ENCODE results near the gene ZNF253. TPM values are rescaled to one million over a fixed set of nuclear protein-coding genes. Genes with fewer than 3 reads are reported as not detected.
"Not testable (repeated sequence)": the region's sequence is repeated elsewhere in the genome, so short reads cannot be mapped to it uniquely, and the experiment has no call there.

Gene ZNF253
- total RNA-seq = 4.8 TPM

DNA sequence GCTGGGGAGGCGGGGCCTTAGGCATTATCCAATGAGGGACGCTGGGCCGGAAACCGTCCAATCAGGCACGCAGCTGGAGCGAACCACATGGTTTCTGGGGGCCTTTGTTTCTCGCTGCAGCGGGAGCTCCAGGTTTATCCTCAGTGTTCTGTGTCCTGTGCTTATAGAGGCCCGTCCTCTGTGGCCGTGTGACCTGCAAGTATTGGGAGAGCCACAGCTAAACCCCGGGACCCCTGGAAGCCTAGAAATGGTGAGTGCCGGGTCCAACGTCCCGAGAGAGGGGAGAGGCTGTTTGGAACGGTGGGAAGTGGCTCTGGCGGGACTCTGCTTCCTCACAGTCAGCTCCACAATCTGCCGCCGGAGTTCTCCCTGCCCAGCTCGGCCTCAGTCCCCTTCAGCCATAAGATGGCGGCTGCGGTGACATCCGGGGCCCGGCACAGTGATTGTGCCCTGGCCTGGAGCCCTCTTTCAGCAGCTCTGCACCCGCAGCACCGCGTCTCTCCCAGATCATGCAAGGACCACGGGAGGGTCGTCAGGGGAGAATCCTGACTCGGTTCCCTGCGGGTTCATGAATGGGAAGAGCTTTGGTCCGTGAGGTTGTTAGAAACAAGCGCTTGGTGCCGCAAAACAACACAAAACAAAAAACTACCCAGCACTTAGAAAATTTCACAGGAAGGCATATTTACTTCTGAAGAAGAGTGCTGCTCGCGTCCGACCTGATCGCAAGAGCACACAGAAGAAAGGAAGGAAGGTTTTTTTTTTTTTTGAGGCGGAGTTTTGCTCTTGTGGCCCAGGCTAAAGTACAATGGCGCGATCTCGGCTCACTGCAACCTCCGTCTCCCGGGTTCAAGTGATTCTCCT, at the start of gene ZNF253:
Gene ZNF253, plus strand, starts transcription at position 133 of the 861 bp plus-strand sequence. Its CDS starts 115 bp downstream, at position 248.
- DNase-seq (ENCODE audit: low read depth in 2 of 3, low spot score in 2 of 3) = peak; percentile 74 to 99 (median 95)

- DNase-seq (ENCODE audit: low read depth in 2 of 3, low spot score in 2 of 3) = no peak
Measured at GRCh38 chr19:19816679-19817078, 49.0 kb upstream of the ZNF253 start.

GRCh38 chr19:19817357-19817756, 48.3 kb upstream of the ZNF253 start:
- peak in 1 of 3 donors; percentile 31 for DNase-seq (ENCODE audit: low read depth in 2 of 3, low spot score in 2 of 3)

- DNase-seq (ENCODE audit: low read depth in 2 of 3, low spot score in 2 of 3) = peak in 2 of 3 donors; percentile 3 to 31
Measured at GRCh38 chr19:19820774-19821320, 44.8 kb upstream of the ZNF253 start.

- DNase-seq (ENCODE audit: low read depth in 2 of 3, low spot score in 2 of 3) = peak; percentile 90 to 99 (median 98)
Measured at GRCh38 chr19:19821366-19821951, 44.2 kb upstream of the ZNF253 start, which contains the start of gene ZNF506. ZNF506 (minus strand) TSS chr19:19821750; CDS start chr19:19821603, 147 bp downstream.

- DNase-seq (ENCODE audit: low read depth in 2 of 3, low spot score in 2 of 3) = peak in 2 of 3 donors; percentile 3 to 5
Measured at GRCh38 chr19:19821976-19822375, 43.7 kb upstream of the ZNF253 start.

DNA sequence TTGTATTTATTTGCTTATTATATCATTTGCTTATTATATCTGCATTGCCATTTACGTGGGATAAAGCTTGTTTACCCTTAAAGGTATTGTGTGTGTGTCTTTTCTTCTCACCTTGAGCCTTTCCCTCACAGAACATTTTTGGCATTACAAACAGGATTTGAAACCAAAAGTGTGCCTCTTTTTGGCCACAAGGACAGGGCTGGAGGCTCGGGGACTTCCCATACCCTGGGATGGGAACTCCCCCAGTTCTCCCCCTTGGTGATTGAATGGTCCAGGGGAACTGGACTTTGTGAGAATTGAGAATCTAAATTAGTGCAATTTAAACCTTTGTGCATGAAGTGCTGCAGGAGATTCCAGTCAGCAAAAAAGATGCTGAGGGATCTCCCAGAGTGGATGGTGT, 41.8 kb upstream of the ZNF253 start:
- DNase-seq (ENCODE audit: low read depth in 2 of 3, low spot score in 2 of 3) = no peak

DNA sequence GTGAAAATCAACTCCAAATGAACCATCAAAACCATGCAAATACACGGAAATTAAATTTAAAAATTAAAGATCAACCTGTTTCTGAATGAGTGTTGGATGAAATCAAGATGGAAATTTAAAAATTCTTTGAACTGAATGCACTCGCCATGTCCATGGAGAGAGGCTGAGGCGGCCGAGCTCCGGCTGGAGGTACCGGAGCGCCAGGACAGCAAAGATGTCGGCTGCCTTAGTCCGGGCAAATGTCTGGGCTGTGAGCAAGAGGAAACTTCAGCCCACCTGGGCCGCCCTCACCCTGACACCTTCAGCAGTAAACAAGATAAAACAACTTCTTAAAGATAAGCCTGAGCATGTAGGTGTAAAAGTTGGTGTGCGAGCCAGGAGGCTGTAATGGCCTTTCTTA, 38.8 kb upstream of the ZNF253 start:
- no peak for DNase-seq (ENCODE audit: low read depth in 2 of 3, low spot score in 2 of 3)

DNA sequence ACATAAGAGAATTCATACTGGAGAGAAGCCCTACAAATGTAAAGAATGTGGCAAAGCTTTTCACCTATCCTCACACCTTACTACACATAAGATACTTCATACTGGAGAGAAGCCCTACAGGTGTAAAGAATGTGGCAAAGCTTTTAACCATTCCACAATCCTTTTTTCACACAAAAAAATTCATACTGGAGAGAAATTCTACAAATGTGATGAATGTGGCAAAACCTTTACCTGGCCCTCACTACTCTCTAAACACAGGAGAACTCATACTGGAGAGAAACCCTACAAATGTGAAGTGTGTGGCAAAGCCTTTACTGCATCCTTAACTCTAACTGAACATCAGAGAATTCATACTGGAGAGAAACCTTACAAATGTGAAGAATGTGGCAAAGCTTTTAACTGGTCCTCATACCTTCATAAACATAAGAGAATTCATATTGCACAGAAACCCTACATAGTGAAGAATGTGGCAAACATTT, 30.1 kb upstream of the ZNF253 start:
- DNase-seq (ENCODE audit: low read depth in 2 of 3, low spot score in 2 of 3) = no peak

DNA sequence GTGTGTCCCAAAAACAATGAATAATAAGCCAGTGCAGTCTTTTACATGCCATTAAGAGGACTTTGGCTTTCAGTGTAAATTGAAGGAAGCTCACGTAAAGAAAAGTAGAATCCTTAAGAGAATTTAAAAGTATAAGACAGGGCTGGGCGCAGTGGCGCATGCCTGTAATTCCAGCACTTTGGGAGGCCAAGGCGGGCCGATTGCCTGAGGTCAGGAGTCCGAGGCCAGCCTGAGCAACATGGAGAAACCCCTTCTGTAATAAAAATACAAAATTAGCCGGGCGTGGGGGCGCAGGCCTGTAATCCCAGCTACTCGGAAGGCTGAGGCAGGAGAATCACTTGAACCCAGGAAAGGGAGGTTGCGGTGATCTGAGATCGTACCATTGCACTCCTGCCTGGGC, 17.9 kb upstream of the ZNF253 start:
- no peak for DNase-seq (ENCODE audit: low read depth in 2 of 3, low spot score in 2 of 3)

GRCh38 chr19:19849056-19849455, 16.6 kb upstream of the ZNF253 start:
- DNase-seq (ENCODE audit: low read depth in 2 of 3, low spot score in 2 of 3) = no peak

DNA sequence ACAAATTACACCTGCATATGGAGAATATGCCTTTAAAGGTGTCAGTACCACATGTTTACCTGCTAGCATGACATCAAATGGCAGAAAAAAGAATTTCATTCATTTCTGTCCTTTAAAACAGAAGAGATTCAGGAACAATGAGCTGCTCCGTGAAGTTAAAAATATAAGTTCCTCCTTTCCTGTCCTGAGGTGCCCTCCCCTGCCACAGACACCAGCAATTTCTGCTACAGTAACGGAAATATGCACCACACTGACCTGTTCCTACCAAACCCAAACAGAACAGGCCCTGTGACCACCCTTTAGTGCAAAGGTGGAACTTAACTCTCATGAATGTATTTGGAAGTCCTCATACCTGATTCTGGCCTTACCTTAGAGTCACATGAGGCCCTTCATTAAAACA, 13.9 kb upstream of the ZNF253 start:
- DNase-seq (ENCODE audit: low read depth in 2 of 3, low spot score in 2 of 3) = not testable (repeated sequence)

GRCh38 chr19:19858751-19859150, 6.9 kb upstream of the ZNF253 start:
- no peak for DNase-seq (ENCODE audit: low read depth in 2 of 3, low spot score in 2 of 3)

DNA sequence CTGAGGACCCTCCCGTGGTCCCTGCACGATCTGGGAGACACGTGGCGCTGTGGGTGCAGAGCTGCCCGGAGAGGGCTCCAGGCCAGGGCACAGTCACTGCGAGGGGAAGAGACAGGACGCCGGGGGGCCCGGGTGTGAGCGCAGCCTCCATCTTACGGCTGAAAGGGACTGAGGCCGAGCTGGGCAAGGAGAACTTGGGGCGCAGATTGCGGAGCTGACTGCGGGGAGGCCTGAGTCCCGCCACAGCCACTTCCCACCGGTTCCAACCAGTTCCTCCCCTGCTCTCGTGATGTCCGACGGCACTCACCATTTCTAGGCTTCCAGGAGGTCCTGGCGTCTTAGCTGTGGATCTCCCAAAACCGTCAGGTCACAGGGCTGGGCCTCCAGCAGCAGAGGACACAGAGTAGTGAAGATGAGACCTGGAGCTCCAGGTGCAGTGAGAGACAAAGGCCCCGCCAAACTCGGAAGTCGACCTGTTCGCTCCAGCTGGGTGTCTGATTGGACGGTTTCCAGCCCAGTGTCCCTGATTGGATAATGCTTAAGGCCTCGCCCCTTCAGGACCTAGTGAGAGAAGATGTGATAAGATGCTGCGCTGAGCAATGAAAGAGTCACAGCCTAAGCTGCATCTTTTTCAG, 4.8 kb upstream of the ZNF253 start:
- peak; percentile 3 to 60 (median 37) for DNase-seq (ENCODE audit: low read depth in 2 of 3, low spot score in 2 of 3)

GRCh38 chr19:19866611-19867248, 1.0 kb downstream of the ZNF253 start:
- DNase-seq (ENCODE audit: low read depth in 2 of 3, low spot score in 2 of 3) = peak; percentile 24 to 78 (median 51)

DNA sequence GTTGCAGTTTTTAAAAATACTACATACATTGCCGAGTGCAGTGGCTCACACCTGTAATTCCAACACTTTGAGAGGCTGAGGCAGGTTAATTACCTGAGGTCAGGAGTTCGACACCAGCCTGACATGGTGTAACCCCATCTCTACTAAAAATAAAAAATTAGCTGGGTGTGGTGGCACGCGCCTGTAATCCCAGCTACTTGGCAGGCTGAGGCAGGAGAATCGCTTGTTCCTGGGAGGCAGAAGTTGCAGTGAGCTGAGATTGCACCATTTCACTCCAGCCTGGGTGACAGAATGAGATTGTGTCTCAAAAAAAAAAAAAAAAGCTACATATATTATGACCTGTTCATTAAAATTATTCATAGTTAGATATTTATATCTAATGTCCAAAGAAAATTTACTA, 4.4 kb downstream of the ZNF253 start:
- DNase-seq (ENCODE audit: low read depth in 2 of 3, low spot score in 2 of 3) = not testable (repeated sequence)

DNA sequence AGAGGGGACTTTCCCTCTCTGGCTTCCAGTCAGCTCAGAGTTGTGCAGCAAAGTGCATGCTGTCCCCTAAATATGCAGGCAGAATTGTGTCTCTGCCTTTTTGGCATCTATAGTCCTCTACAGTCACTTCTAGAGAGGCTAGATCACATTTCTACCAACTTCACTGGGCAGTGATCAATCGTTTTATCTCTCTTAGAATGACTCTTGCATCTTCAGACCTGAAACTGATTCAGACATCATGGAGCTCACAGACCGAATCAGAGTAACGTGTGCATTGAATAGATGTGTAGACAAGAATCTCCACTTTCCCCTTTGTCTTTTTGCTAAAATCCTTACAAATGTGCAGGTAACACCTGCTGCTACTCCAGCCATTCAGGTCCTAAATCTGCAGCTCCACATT, 6.2 kb downstream of the ZNF253 start:
- DNase-seq (ENCODE audit: low read depth in 2 of 3, low spot score in 2 of 3) = no peak

- DNase-seq (ENCODE audit: low read depth in 2 of 3, low spot score in 2 of 3) = no peak
Measured at GRCh38 chr19:19873381-19873780, 7.7 kb downstream of the ZNF253 start.

- no peak for DNase-seq (ENCODE audit: low read depth in 2 of 3, low spot score in 2 of 3)
Measured at GRCh38 chr19:19877724-19878123, 12.0 kb downstream of the ZNF253 start.

GRCh38 chr19:19884583-19884982, 18.9 kb downstream of the ZNF253 start:
- DNase-seq (ENCODE audit: low read depth in 2 of 3, low spot score in 2 of 3) = no peak

Data from hematopoietic multipotent progenitor cell (in vitro differentiated cells).